ENCODE results near the gene MBD4.
"Not testable (repeated sequence)": the region's sequence is repeated elsewhere in the genome, so short reads cannot be mapped to it uniquely, and the experiment has no call there.

The MBD4 gene

DNA sequence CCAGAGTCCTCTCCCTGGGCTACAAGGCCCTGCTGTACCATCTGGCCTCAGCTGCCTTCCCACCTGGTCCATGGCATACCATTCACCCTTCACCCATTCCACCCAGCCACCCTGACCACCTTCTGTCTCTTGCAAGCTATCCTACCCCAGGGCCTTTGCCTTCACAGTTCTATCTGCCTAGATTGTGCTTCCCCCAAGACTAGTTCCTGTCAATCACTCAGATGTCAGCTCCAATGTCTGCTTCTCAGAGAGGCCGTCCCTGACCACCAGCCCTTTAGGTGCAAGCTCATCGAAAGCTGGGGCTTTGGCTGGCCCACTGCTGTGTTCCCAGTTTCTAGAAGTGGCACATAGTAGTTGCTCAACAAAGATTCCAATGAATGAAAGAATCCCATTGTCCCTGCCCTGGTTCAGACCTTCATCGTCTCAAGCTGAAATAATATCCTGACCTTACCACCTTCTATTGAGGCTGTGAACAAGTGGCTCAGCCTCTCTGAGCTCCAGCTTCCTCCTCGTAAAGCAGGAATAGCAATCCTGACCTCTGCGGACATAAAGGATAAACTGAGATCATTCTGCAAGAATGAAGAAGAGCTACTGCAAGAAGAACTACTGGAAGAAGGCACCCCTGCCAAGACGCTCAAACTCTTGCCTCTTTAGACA is 27.1 kb downstream of the MBD4 start:
- DNase-seq (ENCODE audit: low spot score) (no peak), FAIRE-seq (no peak)

- no peak for FAIRE-seq
- DNase-seq (ENCODE audit: low spot score): no peak
Measured at GRCh38 chr3:129410971-129411370, 28.8 kb downstream of the MBD4 start.

- FAIRE-seq: no peak
Measured at GRCh38 chr3:129409541-129409940, 30.2 kb downstream of the MBD4 start.

GRCh38 chr3:129404610-129405009 is 35.1 kb downstream of the MBD4 start:
- no peak for DNase-seq (ENCODE audit: low spot score)
- no peak for FAIRE-seq

More at GRCh38 chr3:129409541-129409940, 30.2 kb downstream of the MBD4 start:
- DNase-seq (ENCODE audit: low spot score): no peak

GRCh38 chr3:129404130-129404529 is 35.6 kb downstream of the MBD4 start:
- FAIRE-seq (no peak), DNase-seq (ENCODE audit: low spot score) (no peak)

DNA sequence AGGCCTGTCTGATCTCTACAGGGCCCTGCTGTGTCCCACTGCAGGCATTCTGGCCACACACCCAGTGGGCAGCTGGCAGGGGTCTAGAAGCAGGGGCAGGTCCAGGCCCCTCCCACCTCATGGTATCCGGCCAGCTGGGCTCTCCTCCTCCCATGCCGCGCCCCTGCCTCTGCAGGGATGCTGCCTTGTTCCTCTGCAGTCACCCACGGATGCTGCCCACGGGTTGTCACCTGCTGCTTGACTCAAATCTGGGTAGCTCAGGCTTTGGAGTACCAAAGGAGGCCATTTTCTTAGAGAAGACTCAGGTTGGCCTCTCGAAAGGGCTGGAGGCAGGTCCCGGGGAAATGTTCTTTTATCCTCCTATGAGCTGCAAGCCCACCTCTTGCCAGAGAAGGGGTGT is 36.3 kb downstream of the MBD4 start:
- FAIRE-seq: no peak
- DNase-seq (ENCODE audit: low spot score): no peak

GRCh38 chr3:129402616-129403015 is 37.1 kb downstream of the MBD4 start:
- FAIRE-seq (no peak), DNase-seq (ENCODE audit: low spot score) (no peak)

DNA sequence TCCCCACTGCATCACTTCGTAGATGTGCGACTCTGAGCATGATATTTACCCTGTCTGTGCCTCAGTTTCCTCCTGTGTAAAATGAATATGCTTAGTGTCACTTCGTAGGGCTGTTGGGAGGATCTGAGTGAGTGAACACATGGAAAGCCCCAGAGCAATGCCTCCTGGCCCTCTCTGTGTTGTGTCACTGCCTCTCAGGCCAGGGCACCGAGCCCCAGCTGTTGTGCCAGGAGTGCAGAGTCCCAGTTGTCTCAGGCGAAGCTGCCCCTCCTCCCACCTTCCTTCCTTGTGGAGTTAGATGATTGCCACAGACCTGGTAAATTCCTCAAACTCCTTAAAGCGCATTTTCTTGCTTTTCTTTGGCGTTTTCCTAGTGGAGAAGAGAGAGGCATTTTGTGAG is 37.5 kb downstream of the MBD4 start:
- no peak for FAIRE-seq
- DNase-seq (ENCODE audit: low spot score): no peak

GRCh38 chr3:129399895-129400357 is 39.8 kb downstream of the MBD4 start:
- DNase-seq (ENCODE audit: low spot score): peak; percentile 30
- FAIRE-seq: no peak

- DNase-seq (ENCODE audit: low spot score) (peak; percentile 87), FAIRE-seq (peak; percentile 81)
Measured at GRCh38 chr3:129399145-129399894, 40.4 kb downstream of the MBD4 start.

DNA sequence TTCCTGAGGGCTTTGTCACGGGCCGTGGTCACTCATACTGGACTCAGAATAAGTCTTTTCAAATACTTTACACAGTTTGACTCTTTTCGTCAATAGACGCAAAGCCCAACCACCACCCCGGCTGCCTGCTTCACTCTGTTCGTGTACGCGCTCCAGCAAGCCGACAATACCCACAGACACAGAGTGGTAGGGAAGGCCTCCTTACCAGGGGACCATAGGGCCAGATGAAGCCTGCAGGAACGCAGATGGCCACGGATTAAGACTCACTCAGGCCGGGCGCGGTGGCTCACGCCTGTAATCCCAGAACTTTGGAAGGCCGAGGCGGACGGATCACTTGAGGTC is 41.0 kb downstream of the MBD4 start:
- no peak for FAIRE-seq
- DNase-seq (ENCODE audit: low spot score): no peak

GRCh38 chr3:129393760-129394564 is 45.8 kb downstream of the MBD4 start:
- not testable (repeated sequence) for DNase-seq (ENCODE audit: low spot score); FAIRE-seq

DNA sequence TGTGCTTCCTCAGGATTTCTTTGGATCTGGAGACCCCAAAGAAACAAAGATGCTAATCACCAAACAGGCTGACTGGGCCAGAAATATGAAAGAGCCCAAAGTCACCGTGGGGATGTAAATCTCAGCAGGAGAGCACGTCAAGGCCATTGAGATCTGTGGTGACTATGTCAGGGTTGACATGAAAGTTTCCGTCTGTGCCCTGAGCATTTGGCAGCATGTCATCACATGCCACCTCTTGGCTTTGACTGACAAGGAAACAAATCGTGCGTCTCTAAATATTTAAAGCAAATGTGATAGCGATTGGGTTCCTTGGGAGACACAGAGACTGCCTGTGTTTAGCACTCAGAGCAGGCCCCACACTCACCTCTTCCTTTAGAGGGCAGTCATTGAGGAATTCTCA is 46.5 kb downstream of the MBD4 start:
- FAIRE-seq (no peak), DNase-seq (ENCODE audit: low spot score) (no peak)

GRCh38 chr3:129392106-129392887 is 47.5 kb downstream of the MBD4 start:
- not testable (repeated sequence) for DNase-seq (ENCODE audit: low spot score); FAIRE-seq

GRCh38 chr3:129391583-129391982 is 48.2 kb downstream of the MBD4 start:
- FAIRE-seq; DNase-seq (ENCODE audit: low spot score): not testable (repeated sequence)

- DNase-seq (ENCODE audit: low spot score) (no peak), FAIRE-seq (no peak)
Measured at GRCh38 chr3:129389572-129389937, 50.2 kb downstream of the MBD4 start.

GRCh38 chr3:129388791-129389571 is 50.8 kb downstream of the MBD4 start:
- FAIRE-seq: not testable (repeated sequence)
- peak; percentile 26 for DNase-seq (ENCODE audit: low spot score)

- DNase-seq (ENCODE audit: low spot score) (no peak), FAIRE-seq (no peak)
Measured at GRCh38 chr3:129387487-129387886, 52.3 kb downstream of the MBD4 start.

DNA sequence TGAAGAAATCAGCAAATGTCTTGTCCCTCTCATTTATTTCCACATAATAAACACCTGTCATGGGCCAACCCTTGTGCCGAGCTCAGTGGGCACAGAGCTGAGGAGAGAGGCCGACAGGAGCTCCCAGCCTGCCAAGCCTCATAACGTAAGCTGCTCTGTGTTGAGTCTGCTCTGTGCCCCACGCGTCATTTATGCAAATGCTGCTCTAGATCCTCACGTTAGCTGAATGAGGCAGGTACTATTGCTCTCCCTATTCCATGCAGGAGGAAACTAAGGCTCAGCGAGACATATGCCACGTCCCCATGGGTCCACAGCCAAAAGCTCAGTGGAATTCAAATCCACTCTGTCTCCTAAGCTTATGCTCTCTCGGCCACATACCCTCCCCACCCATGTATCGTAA is 52.8 kb downstream of the MBD4 start:
- no peak for DNase-seq (ENCODE audit: low spot score)
- FAIRE-seq: no peak

- FAIRE-seq; DNase-seq (ENCODE audit: low spot score): not testable (repeated sequence)
Measured at GRCh38 chr3:129385507-129385906, 54.2 kb downstream of the MBD4 start.

Data from RCC 7860 (cell line).